ENCODE results near the gene MRPS23. TPM values are rescaled to one million over a fixed set of nuclear protein-coding genes. Genes with fewer than 3 reads are reported as not detected.

The MRPS23 gene
- total and polyA plus RNA-seq, 2 of the 13 experiments (the other 11 are each of a cell fraction or from before 2014, with no cell fraction given) = 63.2 to 181 TPM

DNA sequence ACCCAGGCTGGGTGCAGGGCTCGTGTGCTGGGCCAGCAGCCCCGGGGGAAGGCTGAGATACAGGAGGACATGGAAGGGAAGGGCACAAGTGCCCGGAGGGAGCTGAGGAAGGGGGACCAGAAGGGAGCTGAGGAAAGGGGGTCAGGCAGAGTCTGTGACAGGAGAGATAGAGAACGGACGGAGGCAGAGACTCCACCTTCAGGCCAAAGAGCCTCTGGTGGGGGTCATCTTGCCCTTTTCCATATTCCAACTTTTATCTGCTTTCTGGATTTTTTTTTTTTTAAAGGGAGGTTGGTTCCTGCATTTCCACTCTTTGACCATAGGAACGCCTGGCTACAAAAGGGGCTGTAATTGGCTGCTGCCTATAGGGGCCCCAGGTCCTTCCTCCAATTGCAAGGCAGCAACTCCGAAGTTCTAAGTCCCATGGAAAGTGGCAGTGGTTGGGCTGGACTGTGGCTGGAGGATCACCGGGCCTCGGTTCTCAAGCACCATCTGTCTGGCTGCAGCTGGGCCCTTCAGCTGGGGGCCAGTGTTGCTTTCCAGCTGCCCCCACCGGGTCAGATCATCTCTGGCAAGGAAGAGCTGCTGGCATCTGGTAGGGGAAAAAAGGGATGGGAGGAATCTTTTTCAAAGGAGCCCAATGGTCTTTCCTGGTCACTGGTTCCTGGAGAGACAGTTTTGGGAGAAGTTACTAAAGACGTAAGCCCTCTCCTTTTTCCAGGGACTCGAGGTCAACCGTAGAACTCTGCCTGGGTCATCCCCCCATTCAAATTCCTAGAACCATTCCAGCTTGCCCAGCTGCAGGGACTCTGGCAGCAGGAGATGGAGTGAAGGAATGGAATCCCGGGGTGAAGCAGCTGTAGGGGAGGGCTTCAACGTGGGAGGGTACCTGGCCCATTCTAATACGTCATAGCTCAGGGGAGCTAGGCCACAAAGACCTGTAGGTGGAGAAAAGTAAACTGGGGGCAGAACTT lies 13.1 kb upstream of the MRPS23 start (continued):
- TF ChIP-seq, protein P1, sequence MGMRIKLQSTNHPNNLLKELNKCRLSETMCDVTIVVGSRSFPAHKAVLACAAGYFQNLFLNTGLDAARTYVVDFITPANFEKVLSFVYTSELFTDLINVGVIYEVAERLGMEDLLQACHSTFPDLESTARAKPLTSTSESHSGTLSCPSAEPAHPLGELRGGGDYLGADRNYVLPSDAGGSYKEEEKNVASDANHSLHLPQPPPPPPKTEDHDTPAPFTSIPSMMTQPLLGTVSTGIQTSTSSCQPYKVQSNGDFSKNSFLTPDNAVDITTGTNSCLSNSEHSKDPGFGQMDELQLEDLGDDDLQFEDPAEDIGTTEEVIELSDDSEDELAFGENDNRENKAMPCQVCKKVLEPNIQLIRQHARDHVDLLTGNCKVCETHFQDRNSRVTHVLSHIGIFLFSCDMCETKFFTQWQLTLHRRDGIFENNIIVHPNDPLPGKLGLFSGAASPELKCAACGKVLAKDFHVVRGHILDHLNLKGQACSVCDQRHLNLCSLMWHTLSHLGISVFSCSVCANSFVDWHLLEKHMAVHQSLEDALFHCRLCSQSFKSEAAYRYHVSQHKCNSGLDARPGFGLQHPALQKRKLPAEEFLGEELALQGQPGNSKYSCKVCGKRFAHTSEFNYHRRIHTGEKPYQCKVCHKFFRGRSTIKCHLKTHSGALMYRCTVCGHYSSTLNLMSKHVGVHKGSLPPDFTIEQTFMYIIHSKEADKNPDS (CRISPR knock-in tag; IDR thresholded peaks at IDR 0.05) = no peak
- peak; percentile 27; the same call in 1 of the 2 replicates for TF ChIP-seq ZSCAN25 (CRISPR knock-in tag; IDR thresholded peaks at IDR 0.05)
- peak; percentile 91 for TF ChIP-seq NKX3-1 (CRISPR knock-in tag; IDR thresholded peaks at IDR 0.05)
- no peak for TF ChIP-seq ZNF446 (CRISPR knock-in tag; IDR thresholded peaks at IDR 0.05)
- TF ChIP-seq ZFP82 (CRISPR knock-in tag; IDR thresholded peaks at IDR 0.05; ENCODE audit: borderline replicate concordance) = no peak; the same call in 1 of the 2 replicates
- no peak for TF ChIP-seq CHD2 (IDR thresholded peaks at IDR 0.05; ENCODE audit: low read depth, low read length)
- TF ChIP-seq, protein P2, sequence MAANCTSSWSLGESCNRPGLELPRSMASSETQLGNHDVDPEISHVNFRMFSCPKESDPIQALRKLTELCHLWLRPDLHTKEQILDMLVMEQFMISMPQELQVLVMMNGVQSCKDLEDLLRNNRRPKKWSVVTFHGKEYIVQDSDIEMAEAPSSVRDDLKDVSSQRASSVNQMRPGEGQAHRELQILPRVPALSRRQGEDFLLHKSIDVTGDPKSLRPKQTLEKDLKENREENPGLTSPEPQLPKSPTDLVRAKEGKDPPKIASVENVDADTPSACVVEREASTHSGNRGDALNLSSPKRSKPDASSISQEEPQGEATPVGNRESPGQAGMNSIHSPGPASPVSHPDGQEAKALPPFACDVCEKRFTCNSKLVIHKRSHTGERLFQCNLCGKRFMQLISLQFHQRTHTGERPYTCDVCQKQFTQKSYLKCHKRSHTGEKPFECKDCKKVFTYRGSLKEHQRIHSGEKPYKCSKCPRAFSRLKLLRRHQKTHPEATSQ (CRISPR knock-in tag; IDR thresholded peaks at IDR 0.05; ENCODE audit: borderline replicate concordance) = 0 out of 2 replicates have a peak, but pooled peaks have one; percentile 69
- no peak for TF ChIP-seq ZNF614 (CRISPR knock-in tag; IDR thresholded peaks at IDR 0.05; ENCODE audit: borderline replicate concordance)
- TF ChIP-seq, protein P3, sequence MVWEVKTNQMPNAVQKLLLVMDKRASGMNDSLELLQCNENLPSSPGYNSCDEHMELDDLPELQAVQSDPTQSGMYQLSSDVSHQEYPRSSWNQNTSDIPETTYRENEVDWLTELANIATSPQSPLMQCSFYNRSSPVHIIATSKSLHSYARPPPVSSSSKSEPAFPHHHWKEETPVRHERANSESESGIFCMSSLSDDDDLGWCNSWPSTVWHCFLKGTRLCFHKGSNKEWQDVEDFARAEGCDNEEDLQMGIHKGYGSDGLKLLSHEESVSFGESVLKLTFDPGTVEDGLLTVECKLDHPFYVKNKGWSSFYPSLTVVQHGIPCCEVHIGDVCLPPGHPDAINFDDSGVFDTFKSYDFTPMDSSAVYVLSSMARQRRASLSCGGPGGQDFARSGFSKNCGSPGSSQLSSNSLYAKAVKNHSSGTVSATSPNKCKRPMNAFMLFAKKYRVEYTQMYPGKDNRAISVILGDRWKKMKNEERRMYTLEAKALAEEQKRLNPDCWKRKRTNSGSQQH (CRISPR knock-in tag; IDR thresholded peaks at IDR 0.05; ENCODE audit: low read depth) = no peak
- peak; percentile 73 for TF ChIP-seq POGZ (CRISPR knock-in tag; IDR thresholded peaks at IDR 0.05)
- TF ChIP-seq ZNF264 (CRISPR knock-in tag; IDR thresholded peaks at IDR 0.05) = peak; percentile 60; the same call in 1 of the 2 replicates
- no peak for TF ChIP-seq NONO (IDR thresholded peaks at IDR 0.05)
- TF ChIP-seq NONO (CRISPR knock-in tag; conservative IDR thresholded peaks at IDR 0.05) = peak; percentile 28; the same call in 1 of the 2 replicates
- no peak for TF ChIP-seq GABPB1 (CRISPR knock-in tag; IDR thresholded peaks at IDR 0.05)
- peak; percentile 41; the same call in 1 of the 2 replicates for TF ChIP-seq ZNF788 (CRISPR knock-in tag; IDR thresholded peaks at IDR 0.05; ENCODE audit: borderline replicate concordance)
- TF ChIP-seq, protein P4, sequence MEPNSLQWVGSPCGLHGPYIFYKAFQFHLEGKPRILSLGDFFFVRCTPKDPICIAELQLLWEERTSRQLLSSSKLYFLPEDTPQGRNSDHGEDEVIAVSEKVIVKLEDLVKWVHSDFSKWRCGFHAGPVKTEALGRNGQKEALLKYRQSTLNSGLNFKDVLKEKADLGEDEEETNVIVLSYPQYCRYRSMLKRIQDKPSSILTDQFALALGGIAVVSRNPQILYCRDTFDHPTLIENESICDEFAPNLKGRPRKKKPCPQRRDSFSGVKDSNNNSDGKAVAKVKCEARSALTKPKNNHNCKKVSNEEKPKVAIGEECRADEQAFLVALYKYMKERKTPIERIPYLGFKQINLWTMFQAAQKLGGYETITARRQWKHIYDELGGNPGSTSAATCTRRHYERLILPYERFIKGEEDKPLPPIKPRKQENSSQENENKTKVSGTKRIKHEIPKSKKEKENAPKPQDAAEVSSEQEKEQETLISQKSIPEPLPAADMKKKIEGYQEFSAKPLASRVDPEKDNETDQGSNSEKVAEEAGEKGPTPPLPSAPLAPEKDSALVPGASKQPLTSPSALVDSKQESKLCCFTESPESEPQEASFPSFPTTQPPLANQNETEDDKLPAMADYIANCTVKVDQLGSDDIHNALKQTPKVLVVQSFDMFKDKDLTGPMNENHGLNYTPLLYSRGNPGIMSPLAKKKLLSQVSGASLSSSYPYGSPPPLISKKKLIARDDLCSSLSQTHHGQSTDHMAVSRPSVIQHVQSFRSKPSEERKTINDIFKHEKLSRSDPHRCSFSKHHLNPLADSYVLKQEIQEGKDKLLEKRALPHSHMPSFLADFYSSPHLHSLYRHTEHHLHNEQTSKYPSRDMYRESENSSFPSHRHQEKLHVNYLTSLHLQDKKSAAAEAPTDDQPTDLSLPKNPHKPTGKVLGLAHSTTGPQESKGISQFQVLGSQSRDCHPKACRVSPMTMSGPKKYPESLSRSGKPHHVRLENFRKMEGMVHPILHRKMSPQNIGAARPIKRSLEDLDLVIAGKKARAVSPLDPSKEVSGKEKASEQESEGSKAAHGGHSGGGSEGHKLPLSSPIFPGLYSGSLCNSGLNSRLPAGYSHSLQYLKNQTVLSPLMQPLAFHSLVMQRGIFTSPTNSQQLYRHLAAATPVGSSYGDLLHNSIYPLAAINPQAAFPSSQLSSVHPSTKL (CRISPR knock-in tag; IDR thresholded peaks at IDR 0.05) = no peak
- TF ChIP-seq, protein P5, sequence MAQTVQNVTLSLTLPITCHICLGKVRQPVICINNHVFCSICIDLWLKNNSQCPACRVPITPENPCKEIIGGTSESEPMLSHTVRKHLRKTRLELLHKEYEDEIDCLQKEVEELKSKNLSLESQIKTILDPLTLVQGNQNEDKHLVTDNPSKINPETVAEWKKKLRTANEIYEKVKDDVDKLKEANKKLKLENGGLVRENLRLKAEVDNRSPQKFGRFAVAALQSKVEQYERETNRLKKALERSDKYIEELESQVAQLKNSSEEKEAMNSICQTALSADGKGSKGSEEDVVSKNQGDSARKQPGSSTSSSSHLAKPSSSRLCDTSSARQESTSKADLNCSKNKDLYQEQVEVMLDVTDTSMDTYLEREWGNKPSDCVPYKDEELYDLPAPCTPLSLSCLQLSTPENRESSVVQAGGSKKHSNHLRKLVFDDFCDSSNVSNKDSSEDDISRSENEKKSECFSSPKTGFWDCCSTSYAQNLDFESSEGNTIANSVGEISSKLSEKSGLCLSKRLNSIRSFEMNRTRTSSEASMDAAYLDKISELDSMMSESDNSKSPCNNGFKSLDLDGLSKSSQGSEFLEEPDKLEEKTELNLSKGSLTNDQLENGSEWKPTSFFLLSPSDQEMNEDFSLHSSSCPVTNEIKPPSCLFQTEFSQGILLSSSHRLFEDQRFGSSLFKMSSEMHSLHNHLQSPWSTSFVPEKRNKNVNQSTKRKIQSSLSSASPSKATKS (CRISPR knock-in tag; IDR thresholded peaks at IDR 0.05) = no peak

Data from HepG2 (cell line).